ENCODE data around the gene GPRASP1.
"Not testable (repeated sequence)": the region's sequence is repeated elsewhere in the genome, so short reads cannot be mapped to it uniquely, and the experiment has no call there.

Gene GPRASP1

DNA sequence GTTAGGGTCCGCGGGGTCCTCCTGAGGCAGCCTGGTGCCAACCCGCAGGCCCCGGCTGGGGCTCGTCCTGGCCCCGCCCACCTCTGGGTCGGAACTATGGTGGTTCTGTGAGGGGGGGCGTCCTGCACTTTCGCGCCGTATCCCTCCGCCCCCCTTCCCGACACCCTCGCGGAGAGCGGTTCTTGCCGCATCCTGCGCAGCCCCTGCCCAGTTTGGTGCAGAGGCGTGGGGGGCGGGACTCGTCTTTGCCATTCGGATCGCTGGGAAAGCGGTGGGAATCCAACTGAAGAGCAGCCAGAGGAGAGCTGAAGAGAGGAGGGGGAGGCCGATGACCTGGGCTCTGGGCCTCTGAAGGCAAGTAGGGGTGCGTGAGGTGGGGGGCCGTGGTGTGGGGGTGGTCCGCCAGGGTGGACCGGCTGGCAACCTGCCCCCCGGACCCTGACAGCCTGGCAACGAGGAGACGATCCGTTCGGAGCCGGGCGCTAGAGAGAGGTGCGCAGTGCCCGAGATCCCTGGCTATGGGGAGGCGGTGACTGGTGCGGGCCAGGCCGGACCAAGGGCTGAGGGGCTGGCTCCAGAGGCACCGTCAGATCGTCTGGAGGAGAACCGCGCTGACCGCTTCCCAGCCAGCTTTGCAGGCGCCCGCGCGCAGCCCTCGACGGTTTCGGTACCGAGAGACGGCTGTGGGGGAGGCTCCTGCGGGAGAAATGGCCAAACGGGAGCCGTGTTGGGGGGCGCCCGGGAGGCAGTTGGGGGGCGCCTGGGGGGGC, at the start of gene GPRASP1:
Gene GPRASP1, plus strand, starts transcription at position 242 of the 770 bp plus-strand sequence. CDS start 2,431 bp downstream, outside the sequence.
- DNase-seq (ENCODE audit: low spot score) = no peak

DNA sequence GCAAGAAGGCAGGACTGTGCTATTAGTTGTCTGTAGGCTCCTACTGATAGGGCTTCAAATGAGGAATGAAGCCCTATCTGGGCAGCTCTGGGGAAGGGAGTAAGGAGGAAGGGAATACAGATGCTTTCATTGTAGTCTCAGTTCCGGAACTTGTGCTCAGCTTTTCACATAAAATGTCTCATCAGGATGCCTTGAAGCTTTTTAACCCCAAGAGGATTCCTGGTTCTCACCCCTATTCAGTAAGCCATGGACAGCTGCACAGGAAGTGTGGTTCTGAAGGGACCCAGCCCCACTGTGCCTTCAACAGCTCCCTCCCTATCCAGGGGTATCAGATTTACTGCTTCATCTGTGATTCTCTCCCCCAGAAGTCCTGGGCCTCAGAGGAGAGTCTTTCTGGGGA, 47.0 kb upstream of the GPRASP1 start:
- no peak for DNase-seq (ENCODE audit: low spot score)

DNA sequence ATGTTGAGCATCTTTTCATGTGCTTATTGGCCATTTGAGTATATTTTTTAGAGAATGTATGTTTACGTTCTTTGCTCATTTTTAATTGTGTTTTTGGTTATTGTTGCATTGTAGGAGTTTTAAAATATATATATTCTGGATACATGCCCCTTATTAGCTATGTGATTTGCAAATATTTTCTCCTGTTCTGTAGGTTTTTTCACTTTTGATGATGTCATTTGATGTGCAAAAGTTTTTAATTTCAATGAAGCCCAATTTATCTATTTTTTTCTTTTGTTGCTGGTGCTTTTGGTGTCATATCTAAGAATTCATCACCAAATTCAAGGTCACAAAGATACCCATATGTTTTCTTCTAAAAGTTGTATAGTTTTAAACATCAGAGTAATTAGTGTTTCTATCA, 45.2 kb upstream of the GPRASP1 start:
- no peak for DNase-seq (ENCODE audit: low spot score)

GRCh38 chrX:102610905-102611304, 40.4 kb upstream of the GPRASP1 start:
- no peak for DNase-seq (ENCODE audit: low spot score)

- no peak for DNase-seq (ENCODE audit: low spot score)
Observed at GRCh38 chrX:102624105-102624504, 27.2 kb upstream of the GPRASP1 start.

- DNase-seq (ENCODE audit: low spot score) = no peak
Observed at GRCh38 chrX:102627640-102628039, 23.6 kb upstream of the GPRASP1 start.

GRCh38 chrX:102637561-102637960, 13.7 kb upstream of the GPRASP1 start:
- no peak for DNase-seq (ENCODE audit: low spot score)

GRCh38 chrX:102650903-102651241, 411 bp upstream of the GPRASP1 start:
- no peak for DNase-seq (ENCODE audit: low spot score)

DNA sequence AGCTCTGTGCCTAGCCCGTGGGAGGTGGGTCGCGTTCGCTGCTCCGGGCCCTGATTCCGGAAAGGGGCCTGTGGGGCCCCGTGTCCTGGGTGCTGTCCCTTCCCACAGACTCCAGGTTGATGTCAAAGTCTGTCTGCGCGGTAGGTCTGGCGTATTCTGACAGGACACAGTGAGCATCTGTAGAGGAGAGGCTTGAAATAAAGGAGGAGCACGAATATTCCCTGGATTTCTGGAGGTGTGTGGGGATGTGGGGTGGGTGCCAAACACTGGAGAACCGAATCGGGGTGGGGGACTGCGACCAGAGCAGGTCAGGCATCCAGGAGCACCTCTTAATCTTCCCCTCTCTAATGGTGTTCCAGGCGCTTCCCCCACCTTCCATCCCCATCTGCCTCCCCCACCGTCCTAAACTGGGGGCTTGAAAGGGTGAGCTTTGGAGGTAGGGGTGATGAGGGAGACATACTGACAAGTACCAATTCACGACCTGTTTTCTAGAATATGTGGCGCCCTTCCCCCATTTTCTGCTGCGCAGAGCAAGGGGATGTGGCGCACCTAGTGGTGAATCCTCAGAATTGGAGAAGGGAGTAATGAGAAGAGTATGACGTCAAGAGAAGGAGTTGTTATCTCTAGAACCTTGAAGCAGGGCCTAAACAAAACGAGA, 877 bp downstream of the GPRASP1 start:
- DNase-seq (ENCODE audit: low spot score) = peak; percentile 6

DNA sequence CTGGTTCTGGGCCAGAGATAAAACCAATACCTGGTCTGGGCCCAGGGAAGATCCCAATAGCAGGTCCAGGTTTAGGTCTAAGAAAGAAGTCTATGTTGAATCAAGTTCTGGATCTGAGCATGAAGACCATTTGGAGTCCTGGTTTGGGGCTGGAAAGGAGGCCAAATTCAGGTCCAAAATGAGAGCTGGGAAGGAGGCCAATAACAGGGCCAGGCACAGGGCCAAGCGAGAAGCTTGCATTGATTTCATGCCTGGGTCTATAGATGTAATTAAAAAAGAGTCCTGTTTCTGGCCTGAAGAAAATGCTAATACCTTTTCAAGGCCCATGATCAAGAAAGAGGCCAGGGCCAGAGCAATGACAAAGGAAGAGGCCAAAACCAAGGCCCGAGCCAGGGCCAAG, 3.4 kb downstream of the GPRASP1 start:
- no peak for DNase-seq (ENCODE audit: low spot score)

- DNase-seq (ENCODE audit: low spot score) = no peak
Observed at GRCh38 chrX:102658556-102658955, 7.3 kb downstream of the GPRASP1 start.

DNA sequence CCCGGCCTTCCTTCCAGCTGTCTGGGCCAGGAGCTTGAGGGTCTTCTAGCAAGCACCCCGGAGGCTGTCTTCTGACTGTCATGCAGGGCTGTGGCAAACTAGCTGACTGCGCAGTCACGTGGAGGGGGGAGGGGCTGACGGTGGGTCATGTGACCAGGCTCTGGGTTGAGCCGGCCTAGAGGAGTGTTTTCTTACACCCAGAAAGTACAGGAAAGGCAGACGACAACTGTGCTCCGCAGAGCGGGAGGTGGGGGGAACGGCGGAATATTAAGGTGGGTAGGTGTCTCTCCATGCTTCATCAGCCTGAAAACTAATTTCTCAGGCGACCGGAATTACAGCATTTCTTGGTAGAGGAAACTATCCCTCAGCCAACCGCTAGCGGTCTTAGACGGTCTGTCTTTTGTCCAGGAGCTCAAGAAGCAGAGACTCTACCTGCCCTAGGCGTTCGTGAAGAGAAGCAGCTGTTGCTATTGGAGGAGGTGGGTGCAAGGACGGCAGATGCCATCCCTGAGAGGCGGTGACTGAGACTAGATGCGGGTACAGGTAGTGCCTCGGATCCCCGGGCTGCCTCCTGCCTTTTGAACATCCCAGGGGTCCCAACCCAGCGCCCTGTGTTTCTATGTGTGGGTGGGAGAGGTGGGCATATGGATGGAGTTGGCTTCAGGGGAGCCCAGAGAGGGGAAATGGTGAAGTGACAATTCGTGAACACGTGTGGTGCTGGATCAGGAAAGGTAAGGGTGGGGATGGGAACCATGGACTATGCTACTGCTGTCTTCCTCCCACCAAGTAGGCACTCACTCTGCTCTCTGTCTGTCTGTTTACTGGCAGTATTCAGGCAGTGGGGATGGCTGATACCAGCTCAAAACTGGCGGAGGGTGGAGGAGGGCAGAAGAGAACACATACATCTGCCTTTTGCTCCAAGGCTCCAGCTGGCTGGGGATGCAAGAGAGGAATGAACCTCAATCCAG, 8.8 kb downstream of the GPRASP1 start:
- peak; percentile 72 for DNase-seq (ENCODE audit: low spot score)

DNA sequence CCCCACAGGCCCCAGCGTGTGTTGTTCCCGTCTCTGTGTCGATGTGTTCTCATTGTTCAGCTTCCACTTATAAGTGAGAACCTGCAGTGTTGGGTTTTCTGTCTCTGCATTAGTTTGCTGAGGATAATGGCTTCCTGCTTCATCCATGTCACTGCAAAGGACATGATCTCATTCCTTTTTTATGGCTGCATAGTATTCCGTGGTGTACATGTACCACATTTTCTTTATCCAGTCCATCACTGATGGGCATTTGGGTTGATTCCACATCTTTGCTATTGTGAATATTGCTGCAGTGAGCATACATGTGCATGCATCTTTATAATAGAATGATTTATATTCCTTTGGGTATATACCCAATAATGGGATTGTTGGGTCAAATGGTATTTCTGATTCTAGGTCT, 12.5 kb downstream of the GPRASP1 start:
- DNase-seq (ENCODE audit: low spot score) = not testable (repeated sequence)

DNA sequence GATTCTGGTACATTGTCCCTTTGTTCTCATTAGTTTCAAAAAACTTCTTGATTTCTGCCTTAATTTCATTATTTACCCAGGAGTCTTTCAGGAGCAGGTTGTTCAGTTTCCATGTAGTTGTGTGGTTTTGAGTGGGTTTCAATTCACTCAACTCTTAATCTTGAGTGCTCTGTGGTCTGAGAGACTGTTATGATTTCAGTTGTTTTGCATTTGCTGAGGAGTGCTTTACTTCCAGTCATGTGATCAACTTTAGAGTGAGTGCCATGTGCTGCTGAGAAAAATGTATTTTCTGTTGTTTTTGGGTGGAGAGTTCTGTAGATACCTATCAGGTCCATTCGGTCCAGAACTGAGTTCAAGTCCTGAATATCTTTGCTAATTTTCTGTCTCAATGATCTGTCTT, 15.8 kb downstream of the GPRASP1 start:
- DNase-seq (ENCODE audit: low spot score) = not testable (repeated sequence)

DNA sequence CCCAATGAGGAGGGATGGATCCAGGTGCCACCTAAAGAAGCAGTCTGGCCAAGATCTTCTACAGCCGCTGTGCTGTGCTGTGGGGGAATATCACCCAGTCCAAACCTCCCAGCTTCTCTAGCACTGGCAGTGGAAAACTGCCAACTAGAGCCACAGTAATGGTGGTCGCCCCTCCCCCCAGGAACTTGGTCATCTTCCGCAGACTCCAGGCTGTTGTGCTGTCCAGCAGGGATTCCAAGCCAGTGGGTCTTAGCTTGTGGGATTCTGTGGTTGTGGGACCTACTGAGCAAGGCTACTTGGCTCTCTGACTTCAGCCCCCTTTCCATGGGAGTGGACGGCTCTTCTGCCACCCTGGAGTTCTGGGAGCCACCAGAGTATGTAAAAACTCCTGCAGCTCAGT, 18.2 kb downstream of the GPRASP1 start:
- no peak for DNase-seq (ENCODE audit: low spot score)

DNA sequence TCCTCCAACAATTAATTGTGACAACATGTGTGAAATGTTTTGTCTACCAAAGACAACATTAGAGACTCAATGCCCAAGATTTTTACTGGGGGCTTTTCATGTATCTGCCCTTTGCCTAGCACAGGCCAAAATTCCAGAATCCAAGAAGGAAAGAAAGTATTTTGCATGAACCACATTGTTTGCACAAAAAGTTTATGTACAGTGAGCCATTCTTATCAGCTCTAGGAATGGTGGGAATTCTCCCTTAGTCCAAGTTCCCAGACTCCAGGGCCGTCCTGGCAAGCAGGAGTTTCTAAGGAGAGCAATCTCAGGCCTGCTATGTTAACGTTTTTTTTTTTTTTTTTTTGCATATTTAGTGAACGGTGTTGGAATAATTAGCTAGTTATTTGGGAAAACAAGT, 21.6 kb downstream of the GPRASP1 start:
- no peak for DNase-seq (ENCODE audit: low spot score)

DNA sequence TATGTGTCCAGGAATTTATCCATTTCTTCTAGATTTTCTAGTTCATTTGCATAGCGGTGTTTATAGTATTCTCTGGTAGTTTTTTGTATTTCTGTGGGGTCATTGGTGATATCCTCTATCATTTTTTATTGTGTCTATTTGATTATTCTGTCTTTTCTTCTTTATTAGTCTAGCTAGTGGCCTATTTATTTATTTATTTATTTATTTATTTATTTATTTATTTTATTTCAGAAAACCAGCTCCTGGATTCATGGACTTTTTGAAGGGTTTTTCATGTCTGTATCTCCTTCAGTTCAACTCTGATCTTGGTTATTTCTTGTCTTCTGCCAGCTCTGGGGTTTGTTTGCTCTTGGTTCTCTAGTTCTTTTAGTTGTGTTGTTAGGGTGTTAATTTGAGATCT, 26.2 kb downstream of the GPRASP1 start:
- DNase-seq (ENCODE audit: low spot score) = not testable (repeated sequence)

- no peak for DNase-seq (ENCODE audit: low spot score)
Observed at GRCh38 chrX:102684772-102685520, 33.7 kb downstream of the GPRASP1 start.

- no peak for DNase-seq (ENCODE audit: low spot score)
Observed at GRCh38 chrX:102694749-102695148, 43.5 kb downstream of the GPRASP1 start.

- no peak for DNase-seq (ENCODE audit: low spot score)
Observed at GRCh38 chrX:102696306-102696705, 45.0 kb downstream of the GPRASP1 start.

DNA sequence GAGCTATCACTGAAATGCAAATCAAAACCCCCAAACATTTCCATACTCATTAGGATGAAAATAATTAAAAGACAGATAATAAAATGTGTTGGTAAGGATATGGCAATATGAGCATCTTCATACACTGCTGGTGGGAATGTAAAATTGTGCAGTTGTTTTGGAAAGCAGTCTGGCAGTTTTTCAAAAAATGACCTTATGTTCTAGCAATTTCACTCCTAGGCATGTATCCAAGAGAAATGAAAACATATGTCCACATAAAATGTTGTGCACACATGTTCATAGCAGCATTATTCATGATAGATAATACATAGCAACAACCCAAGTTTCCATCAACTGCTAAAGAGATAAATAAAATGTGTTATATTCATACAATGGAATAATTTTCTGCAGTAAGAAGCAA, 46.2 kb downstream of the GPRASP1 start:
- no peak for DNase-seq (ENCODE audit: low spot score)

Data from activated CD4-positive, alpha-beta T cell treated with anti-CD3 and anti-CD28 coated beads, Interleukin-2, Interleukin-4, amounts not matched to agents 100 ng/mL and 50 ng/mL, durations not matched to agents 16 hours and 8 hours (primary cell).